ENCODE measurements around the gene INAFM1. TPM values are rescaled to one million over a fixed set of nuclear protein-coding genes. Genes with fewer than 3 reads are reported as not detected.

Gene INAFM1
- total and polyA plus RNA-seq, 9 of the 15 experiments (the other 6 are each of a cell fraction or from before 2014, with no cell fraction given) = 0.71 to 30.9 (median 3.1) TPM

- TF ChIP-seq ZC3H4 (CRISPR knock-in tag; IDR thresholded peaks at IDR 0.05; ENCODE audit: borderline replicate concordance) (no peak), JUND (IDR thresholded peaks at IDR 0.05; ENCODE audit: borderline replicate concordance, low read depth, low read length) (peak; percentile 53), JUND (tag; IDR thresholded peaks at IDR 0.05; ENCODE audit: borderline replicate concordance, low read depth, low read length) (no peak), ATF7 (IDR thresholded peaks at IDR 0.05) (peak; percentile 79), PBX2 (CRISPR knock-in tag; IDR thresholded peaks at IDR 0.05; ENCODE audit: low read depth) (no peak), PBX2 (tag; conservative IDR thresholded peaks at IDR 0.05; ENCODE audit: low read depth) (no peak), ELF1 (tag; IDR thresholded peaks at IDR 0.05) (peak; percentile 95), TFAM (CRISPR knock-in tag; conservative IDR thresholded peaks at IDR 0.05) (no peak), NFRKB (IDR thresholded peaks at IDR 0.05; ENCODE audit: low read depth) (peak; percentile 80; the same call in 1 of the 2 replicates), ZFX (CRISPR knock-in tag; IDR thresholded peaks at IDR 0.05) (peak; percentile 67), ARNT (IDR thresholded peaks at IDR 0.05) (peak in 1 of 2 experiments; percentile 38; a peak in 1 of 4 replicates), SIN3B (IDR thresholded peaks at IDR 0.05; ENCODE audit: low read depth) (peak; percentile 65; the same call in 1 of the 2 replicates), TAF9B (IDR thresholded peaks at IDR 0.05; ENCODE audit: partially characterized antibody) (peak; percentile 68), CREB3 (tag; conservative IDR thresholded peaks at IDR 0.05; ENCODE audit: low read depth) (no peak), HDAC8 (tag; IDR thresholded peaks at IDR 0.05) (peak; percentile 73; the same call in 1 of the 2 replicates), NR2C1 (IDR thresholded peaks at IDR 0.05) (peak; percentile 71), NR2C1 (tag; IDR thresholded peaks at IDR 0.05) (peak; percentile 61; the same call in 1 of the 2 replicates), AFF4 (CRISPR knock-in tag; IDR thresholded peaks at IDR 0.05) (peak; percentile 58; the same call in 1 of the 2 replicates), MITF (IDR thresholded peaks at IDR 0.05) (peak; percentile 75)
These were observed 18.6 kb upstream of the INAFM1 start, which contains the start of gene CCDC9 (continued) for GRCh38 chr19:47255879-47256692.

Data from K562 (cell line).